TTC549 (cell line): ENCODE data around the gene ITIH1.

ENCODE experiments used
- FAIRE-seq: peaks from 2 replicates; lab custom pipeline; 2012; peaks lifted over from hg19 to GRCh38; lab: Jason Lieb, UNC

The ITIH1 gene

GRCh38 chr3:52839892-52840545 lies 62.6 kb downstream of the ITIH1 start:
- FAIRE-seq, result no peak

- no peak for FAIRE-seq
Observed at GRCh38 chr3:52841211-52841980, 64.0 kb downstream of the ITIH1 start.
